ENCODE data around the gene LRMDA.

- TF ChIP-seq, protein P1, sequence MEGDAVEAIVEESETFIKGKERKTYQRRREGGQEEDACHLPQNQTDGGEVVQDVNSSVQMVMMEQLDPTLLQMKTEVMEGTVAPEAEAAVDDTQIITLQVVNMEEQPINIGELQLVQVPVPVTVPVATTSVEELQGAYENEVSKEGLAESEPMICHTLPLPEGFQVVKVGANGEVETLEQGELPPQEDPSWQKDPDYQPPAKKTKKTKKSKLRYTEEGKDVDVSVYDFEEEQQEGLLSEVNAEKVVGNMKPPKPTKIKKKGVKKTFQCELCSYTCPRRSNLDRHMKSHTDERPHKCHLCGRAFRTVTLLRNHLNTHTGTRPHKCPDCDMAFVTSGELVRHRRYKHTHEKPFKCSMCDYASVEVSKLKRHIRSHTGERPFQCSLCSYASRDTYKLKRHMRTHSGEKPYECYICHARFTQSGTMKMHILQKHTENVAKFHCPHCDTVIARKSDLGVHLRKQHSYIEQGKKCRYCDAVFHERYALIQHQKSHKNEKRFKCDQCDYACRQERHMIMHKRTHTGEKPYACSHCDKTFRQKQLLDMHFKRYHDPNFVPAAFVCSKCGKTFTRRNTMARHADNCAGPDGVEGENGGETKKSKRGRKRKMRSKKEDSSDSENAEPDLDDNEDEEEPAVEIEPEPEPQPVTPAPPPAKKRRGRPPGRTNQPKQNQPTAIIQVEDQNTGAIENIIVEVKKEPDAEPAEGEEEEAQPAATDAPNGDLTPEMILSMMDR (IDR thresholded peaks at IDR 0.05), result no peak
- no peak for TF ChIP-seq POLR2A (IDR thresholded peaks at IDR 0.05)
Observed at GRCh38 chr10:75836064-75836463, 404.6 kb downstream of the LRMDA start.
